ENCODE data around the gene GALNT4. TPM values are rescaled to one million over a fixed set of nuclear protein-coding genes. Genes with fewer than 3 reads are reported as not detected.

GALNT4 gene
- total and polyA plus RNA-seq, 11 donors = 1.4 to 5.4 (median 2.3) TPM

DNA sequence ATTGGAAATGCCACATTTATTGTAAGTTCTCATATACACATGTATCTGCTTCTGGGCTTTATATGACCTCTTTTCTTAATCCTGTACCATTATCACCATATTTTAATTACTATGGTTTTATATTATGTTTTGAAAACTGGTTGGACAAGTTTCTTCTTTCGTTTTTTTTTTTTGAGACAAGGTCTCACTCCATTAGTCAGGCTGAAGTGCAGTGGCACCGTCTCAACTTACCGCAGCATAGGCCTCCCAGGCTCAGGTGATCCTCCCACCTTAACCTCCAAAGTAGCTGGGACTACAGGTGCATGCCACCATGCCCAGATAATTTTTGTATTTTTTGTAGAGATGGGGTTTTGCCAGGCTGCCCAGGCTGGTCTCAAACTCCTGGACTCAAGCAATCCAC lies 44.6 kb downstream of the GALNT4 start:
- H3K27me3 ChIP-seq = no peaks in the 10 kb centered on the region
- H3K27ac ChIP-seq = no peak overlapping the region
- peaks cover 0 to 17% (median 0%) of the 10 kb centered on the region in 12 donors for H3K4me1 ChIP-seq
- no peak overlapping the region for H3K4me3 ChIP-seq
- intact Hi-C loops (cut with DNase I) = loop anchor here in 2 of 10 donors (5.0 to 10.0 kb wide), 2 partner anchors 42 to 1035 kb away; partner anchors contain the start of gene GALNT4 (in 1 of the 2)
- H3K36me3 ChIP-seq = no peaks in the 10 kb centered on the region
- WGBS, 4 donors = 90 to 97% (median 95%) methylated on average over 3 of the region's 3 CpGs
- DNase-seq = no peak
- no peaks in the 10 kb centered on the region for H3K9me3 ChIP-seq
- no peak for ATAC-seq
- TF ChIP-seq, protein P1, sequence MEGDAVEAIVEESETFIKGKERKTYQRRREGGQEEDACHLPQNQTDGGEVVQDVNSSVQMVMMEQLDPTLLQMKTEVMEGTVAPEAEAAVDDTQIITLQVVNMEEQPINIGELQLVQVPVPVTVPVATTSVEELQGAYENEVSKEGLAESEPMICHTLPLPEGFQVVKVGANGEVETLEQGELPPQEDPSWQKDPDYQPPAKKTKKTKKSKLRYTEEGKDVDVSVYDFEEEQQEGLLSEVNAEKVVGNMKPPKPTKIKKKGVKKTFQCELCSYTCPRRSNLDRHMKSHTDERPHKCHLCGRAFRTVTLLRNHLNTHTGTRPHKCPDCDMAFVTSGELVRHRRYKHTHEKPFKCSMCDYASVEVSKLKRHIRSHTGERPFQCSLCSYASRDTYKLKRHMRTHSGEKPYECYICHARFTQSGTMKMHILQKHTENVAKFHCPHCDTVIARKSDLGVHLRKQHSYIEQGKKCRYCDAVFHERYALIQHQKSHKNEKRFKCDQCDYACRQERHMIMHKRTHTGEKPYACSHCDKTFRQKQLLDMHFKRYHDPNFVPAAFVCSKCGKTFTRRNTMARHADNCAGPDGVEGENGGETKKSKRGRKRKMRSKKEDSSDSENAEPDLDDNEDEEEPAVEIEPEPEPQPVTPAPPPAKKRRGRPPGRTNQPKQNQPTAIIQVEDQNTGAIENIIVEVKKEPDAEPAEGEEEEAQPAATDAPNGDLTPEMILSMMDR (IDR thresholded peaks at IDR 0.05) = no peak
- no peak for TF ChIP-seq POLR2A (IDR thresholded peaks at IDR 0.05)

DNA sequence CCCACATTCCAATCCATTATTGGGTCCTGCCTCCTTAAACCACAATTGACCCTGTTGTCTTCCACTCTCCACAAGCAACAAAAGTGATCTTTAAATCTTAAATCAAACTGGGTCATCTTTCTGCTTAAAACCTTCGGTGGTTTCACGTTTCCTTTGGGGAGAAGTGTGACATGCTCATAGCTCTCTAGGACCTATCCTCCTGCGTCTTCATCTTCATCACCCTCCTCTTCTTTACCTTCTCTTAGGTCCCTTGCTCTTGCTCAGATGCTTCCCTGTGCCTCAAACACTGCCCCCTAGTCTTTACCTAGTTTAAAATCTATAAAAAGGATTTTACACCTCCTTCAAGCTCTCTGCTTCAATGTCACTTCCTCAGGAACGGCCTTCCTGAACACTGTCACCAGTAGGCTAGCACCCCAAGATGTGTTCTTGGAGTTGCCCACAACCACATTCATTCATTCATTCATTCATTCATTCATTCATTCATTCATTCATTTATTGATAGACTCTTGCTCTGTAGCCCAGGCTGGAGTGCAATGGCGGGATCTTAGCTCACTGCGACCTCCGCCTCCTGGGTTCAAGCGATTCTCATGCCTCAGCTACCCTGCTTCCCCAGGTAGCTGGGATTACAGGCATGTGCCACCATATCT lies 46.8 kb downstream of the GALNT4 start:
- no peak overlapping the region for H3K4me3 ChIP-seq
- WGBS, 4 donors = 92 to 99% (median 95%) methylated on average over 8 of the region's 8 CpGs
- DNase-seq (no peak), ATAC-seq (no peak)
- intact Hi-C loops (cut with DNase I) = loop anchor here in 1 of 10 donors (10.0 kb wide), 1 partner anchor 1037 kb away; no protein-coding TSS in a partner anchor
- TF ChIP-seq POLR2A (IDR thresholded peaks at IDR 0.05) = no peak
- TF ChIP-seq, protein P1 (IDR thresholded peaks at IDR 0.05) = no peak
- H3K27me3 ChIP-seq = no peaks in the 10 kb centered on the region
- no peaks in the 10 kb centered on the region for H3K9me3 ChIP-seq
- no peaks in the 10 kb centered on the region for H3K36me3 ChIP-seq
- peaks cover 0 to 17% (median 0%) of the 10 kb centered on the region in 12 donors for H3K4me1 ChIP-seq
- H3K27ac ChIP-seq = no peak overlapping the region

DNA sequence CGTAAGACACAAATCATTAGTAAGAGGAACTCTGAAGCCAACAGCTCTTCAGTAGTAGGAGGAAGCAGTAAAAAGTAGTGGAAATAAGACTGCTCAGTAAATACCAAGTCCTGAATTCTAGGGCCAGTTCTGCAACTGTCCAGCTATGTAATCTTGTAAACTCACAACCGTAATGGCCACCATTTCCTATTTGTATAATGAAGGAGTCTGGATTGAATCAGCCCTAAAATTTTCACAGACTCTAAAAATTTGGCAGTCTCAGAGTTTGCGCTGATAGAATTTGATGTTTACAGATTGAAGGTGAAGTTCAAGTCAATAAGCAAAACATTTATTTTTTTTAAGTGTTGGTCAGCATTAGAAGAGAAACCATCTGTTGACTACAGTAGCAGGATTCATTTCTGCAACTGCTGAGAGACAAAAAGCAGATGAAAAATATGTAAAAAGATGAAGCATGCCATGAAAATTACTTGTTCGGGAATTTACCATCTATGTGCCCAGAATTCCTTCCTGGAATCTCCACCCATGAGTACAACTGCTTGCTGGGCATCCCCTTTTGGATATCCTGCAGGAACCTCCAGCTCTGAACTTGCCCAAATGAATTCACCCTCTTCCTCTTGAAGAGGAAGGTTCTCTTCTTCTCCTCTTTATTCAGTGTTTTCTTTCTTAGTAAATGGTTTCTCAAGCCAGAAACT lies 47.5 kb downstream of the GALNT4 start:
- Histone ChIP-seq H3K9me3 (no peaks in the 10 kb centered on the region), H3K36me3 (no peaks in the 10 kb centered on the region), H3K4me3 (no peak overlapping the region), H3K27ac (no peak overlapping the region), H3K27me3 (no peaks in the 10 kb centered on the region), H3K4me1 (peaks cover 0 to 17% (median 0%) of the 10 kb centered on the region in 12 donors)
- DNase-seq (no peak), ATAC-seq (no peak)
- 88 to 93% (median 89%) methylated on average over 4 of the region's 4 CpGs for WGBS, 4 donors
- intact Hi-C loops (cut with DNase I) = loop anchor here in 1 of 10 donors (10.0 kb wide), 1 partner anchor 1038 kb away; no protein-coding TSS in a partner anchor
- TF ChIP-seq, protein P1 (IDR thresholded peaks at IDR 0.05) = no peak
- no peak for TF ChIP-seq POLR2A (IDR thresholded peaks at IDR 0.05)

DNA sequence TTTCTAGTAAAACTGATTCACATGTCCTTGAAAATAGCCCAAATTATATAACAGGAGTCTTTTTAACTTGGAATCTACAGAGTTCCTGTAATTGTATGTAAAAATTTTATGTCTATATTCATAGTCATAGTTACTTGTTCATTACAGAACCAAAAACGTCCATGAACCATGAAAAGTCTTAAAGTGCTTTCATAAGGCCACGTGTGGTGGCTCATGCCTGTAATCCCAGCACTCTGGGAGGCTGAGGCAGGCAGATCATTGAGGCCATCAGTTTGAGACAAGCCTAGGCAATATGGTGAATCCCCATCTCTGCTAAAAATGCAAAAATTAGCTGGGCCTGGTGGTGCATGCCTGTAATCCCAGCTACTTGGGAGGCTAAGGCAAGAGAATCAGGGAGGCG lies 48.4 kb downstream of the GALNT4 start:
- no peaks in the 10 kb centered on the region for H3K9me3 ChIP-seq
- peaks cover 0 to 13% (median 0%) of the 10 kb centered on the region in 12 donors for H3K4me1 ChIP-seq
- H3K27ac ChIP-seq = no peak overlapping the region
- 91 to 95% (median 92%) methylated on average over 3 of the region's 3 CpGs for WGBS, 4 donors
- DNase-seq (no peak), ATAC-seq (no peak)
- H3K27me3 ChIP-seq = no peaks in the 10 kb centered on the region
- H3K36me3 ChIP-seq = no peaks in the 10 kb centered on the region
- no peak overlapping the region for H3K4me3 ChIP-seq
- TF ChIP-seq, protein P1 (IDR thresholded peaks at IDR 0.05) = no peak
- no peak for TF ChIP-seq POLR2A (IDR thresholded peaks at IDR 0.05)
- intact Hi-C loops (cut with DNase I) = loop anchor here in 1 of 10 donors (10.0 kb wide), 1 partner anchor 1039 kb away; no protein-coding TSS in a partner anchor

All from heart left ventricle (tissue), 16 donors.